ENCODE data around the gene SLC25A44. TPM values are rescaled to one million over a fixed set of nuclear protein-coding genes. Genes with fewer than 3 reads are reported as not detected.

The SLC25A44 gene
- polyA plus RNA-seq, 1 donor from 2014 or later, result 13.7 TPM

DNA sequence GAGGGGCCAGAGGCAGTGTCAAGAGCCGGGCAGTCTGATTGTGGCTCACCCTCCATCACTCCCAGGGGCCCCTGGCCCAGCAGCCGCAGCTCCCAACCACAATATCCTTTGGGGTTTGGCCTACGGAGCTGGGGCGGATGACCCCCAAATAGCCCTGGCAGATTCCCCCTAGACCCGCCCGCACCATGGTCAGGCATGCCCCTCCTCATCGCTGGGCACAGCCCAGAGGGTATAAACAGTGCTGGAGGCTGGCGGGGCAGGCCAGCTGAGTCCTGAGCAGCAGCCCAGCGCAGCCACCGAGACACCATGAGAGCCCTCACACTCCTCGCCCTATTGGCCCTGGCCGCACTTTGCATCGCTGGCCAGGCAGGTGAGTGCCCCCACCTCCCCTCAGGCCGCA lies 48.0 kb downstream of the SLC25A44 start, which contains the start of gene BGLAP:
Gene BGLAP (plus strand): TSS at position 259 of the 400 bp plus-strand sequence. CDS start 48 bp downstream, at position 307.
- H3F3A ChIP-seq (ENCODE audit: insufficient read depth, low read length, poor library complexity, severe bottlenecking), result no peaks in the 10 kb centered on the region
- H3K9me2 ChIP-seq (ENCODE audit: insufficient read depth, low read length), result no peaks in the 10 kb centered on the region
- no peaks in the 10 kb centered on the region for H3K36me3 ChIP-seq (ENCODE audit: insufficient read depth, low read length)
- TF ChIP-seq, protein P1, sequence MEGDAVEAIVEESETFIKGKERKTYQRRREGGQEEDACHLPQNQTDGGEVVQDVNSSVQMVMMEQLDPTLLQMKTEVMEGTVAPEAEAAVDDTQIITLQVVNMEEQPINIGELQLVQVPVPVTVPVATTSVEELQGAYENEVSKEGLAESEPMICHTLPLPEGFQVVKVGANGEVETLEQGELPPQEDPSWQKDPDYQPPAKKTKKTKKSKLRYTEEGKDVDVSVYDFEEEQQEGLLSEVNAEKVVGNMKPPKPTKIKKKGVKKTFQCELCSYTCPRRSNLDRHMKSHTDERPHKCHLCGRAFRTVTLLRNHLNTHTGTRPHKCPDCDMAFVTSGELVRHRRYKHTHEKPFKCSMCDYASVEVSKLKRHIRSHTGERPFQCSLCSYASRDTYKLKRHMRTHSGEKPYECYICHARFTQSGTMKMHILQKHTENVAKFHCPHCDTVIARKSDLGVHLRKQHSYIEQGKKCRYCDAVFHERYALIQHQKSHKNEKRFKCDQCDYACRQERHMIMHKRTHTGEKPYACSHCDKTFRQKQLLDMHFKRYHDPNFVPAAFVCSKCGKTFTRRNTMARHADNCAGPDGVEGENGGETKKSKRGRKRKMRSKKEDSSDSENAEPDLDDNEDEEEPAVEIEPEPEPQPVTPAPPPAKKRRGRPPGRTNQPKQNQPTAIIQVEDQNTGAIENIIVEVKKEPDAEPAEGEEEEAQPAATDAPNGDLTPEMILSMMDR (IDR thresholded peaks at IDR 0.05; ENCODE audit: poor library complexity, severe bottlenecking), result no peak
- no peak for TF ChIP-seq TAF1 (IDR thresholded peaks at IDR 0.05; ENCODE audit: low read depth)
- no peak for TF ChIP-seq EZH2 (IDR thresholded peaks at IDR 0.05; ENCODE audit: borderline replicate concordance, insufficient read depth, low read length, poor library complexity, severe bottlenecking)
- TF ChIP-seq, protein P2, sequence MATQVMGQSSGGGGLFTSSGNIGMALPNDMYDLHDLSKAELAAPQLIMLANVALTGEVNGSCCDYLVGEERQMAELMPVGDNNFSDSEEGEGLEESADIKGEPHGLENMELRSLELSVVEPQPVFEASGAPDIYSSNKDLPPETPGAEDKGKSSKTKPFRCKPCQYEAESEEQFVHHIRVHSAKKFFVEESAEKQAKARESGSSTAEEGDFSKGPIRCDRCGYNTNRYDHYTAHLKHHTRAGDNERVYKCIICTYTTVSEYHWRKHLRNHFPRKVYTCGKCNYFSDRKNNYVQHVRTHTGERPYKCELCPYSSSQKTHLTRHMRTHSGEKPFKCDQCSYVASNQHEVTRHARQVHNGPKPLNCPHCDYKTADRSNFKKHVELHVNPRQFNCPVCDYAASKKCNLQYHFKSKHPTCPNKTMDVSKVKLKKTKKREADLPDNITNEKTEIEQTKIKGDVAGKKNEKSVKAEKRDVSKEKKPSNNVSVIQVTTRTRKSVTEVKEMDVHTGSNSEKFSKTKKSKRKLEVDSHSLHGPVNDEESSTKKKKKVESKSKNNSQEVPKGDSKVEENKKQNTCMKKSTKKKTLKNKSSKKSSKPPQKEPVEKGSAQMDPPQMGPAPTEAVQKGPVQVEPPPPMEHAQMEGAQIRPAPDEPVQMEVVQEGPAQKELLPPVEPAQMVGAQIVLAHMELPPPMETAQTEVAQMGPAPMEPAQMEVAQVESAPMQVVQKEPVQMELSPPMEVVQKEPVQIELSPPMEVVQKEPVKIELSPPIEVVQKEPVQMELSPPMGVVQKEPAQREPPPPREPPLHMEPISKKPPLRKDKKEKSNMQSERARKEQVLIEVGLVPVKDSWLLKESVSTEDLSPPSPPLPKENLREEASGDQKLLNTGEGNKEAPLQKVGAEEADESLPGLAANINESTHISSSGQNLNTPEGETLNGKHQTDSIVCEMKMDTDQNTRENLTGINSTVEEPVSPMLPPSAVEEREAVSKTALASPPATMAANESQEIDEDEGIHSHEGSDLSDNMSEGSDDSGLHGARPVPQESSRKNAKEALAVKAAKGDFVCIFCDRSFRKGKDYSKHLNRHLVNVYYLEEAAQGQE (IDR thresholded peaks at IDR 0.05; ENCODE audit: borderline replicate concordance), result no peak
- no peak for TF ChIP-seq POLR2AphosphoS5 (IDR thresholded peaks at IDR 0.05)
- TF ChIP-seq SMC3 (conservative IDR thresholded peaks at IDR 0.05; ENCODE audit: poor library complexity), result no peak
- TF ChIP-seq MXI1 (conservative IDR thresholded peaks at IDR 0.05; ENCODE audit: poor library complexity, severe bottlenecking), result no peak
- TF ChIP-seq RAD21 (conservative IDR thresholded peaks at IDR 0.05), result no peak
- no peak for TF ChIP-seq EP300 (conservative IDR thresholded peaks at IDR 0.05; ENCODE audit: poor library complexity, severe bottlenecking)
- no peak within 1 kb of the TSS for H3K4me2 ChIP-seq (ENCODE audit: low read length)
- H3K27ac ChIP-seq (ENCODE audit: low read length), result no peak within 1 kb of the TSS
- no peaks in the 10 kb centered on the region for H3K9me3 ChIP-seq (ENCODE audit: low read length)
- H3K27me3 ChIP-seq (ENCODE audit: insufficient read depth, low read depth, low read length), result no peaks in the 10 kb centered on the region
- H3K79me2 ChIP-seq (replicated peaks; ENCODE audit: insufficient read depth, low read length), result no peaks in the 10 kb centered on the region
- H4K20me1 ChIP-seq (ENCODE audit: insufficient read depth), result no peaks in the 10 kb centered on the region
- no peak within 1 kb of the TSS for H3K9ac ChIP-seq (ENCODE audit: low read length)
- H3K4me3 ChIP-seq (ENCODE audit: low read length), result no peak within 1 kb of the TSS
- H2AFZ ChIP-seq (ENCODE audit: low read depth, low read length), result no peak within 1 kb of the TSS

DNA sequence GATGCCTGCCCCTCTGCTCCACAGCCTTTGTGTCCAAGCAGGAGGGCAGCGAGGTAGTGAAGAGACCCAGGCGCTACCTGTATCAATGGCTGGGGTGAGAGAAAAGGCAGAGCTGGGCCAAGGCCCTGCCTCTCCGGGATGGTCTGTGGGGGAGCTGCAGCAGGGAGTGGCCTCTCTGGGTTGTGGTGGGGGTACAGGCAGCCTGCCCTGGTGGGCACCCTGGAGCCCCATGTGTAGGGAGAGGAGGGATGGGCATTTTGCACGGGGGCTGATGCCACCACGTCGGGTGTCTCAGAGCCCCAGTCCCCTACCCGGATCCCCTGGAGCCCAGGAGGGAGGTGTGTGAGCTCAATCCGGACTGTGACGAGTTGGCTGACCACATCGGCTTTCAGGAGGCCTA lies 48.8 kb downstream of the SLC25A44 start:
- no peak overlapping the region for H3K9ac ChIP-seq (ENCODE audit: low read length)
- H3K79me2 ChIP-seq (replicated peaks; ENCODE audit: insufficient read depth, low read length), result no peaks in the 10 kb centered on the region
- H3K4me2 ChIP-seq (ENCODE audit: low read length), result no peak overlapping the region
- no peaks in the 10 kb centered on the region for H3K36me3 ChIP-seq (ENCODE audit: insufficient read depth, low read length)
- H4K20me1 ChIP-seq (ENCODE audit: insufficient read depth), result no peaks in the 10 kb centered on the region
- no peak overlapping the region for H3K4me3 ChIP-seq (ENCODE audit: low read length)
- no peaks in the 10 kb centered on the region for H3K9me2 ChIP-seq (ENCODE audit: insufficient read depth, low read length)
- no peaks in the 10 kb centered on the region for H3K27me3 ChIP-seq (ENCODE audit: insufficient read depth, low read depth, low read length)
- no peaks in the 10 kb centered on the region for H3F3A ChIP-seq (ENCODE audit: insufficient read depth, low read length, poor library complexity, severe bottlenecking)
- H2AFZ ChIP-seq (ENCODE audit: low read depth, low read length), result no peak overlapping the region
- no peak overlapping the region for H3K27ac ChIP-seq (ENCODE audit: low read length)
- H3K9me3 ChIP-seq (ENCODE audit: low read length), result no peaks in the 10 kb centered on the region
- TF ChIP-seq EZH2 (IDR thresholded peaks at IDR 0.05; ENCODE audit: borderline replicate concordance, insufficient read depth, low read length, poor library complexity, severe bottlenecking), result no peak
- no peak for TF ChIP-seq POLR2AphosphoS5 (IDR thresholded peaks at IDR 0.05)
- TF ChIP-seq EP300 (conservative IDR thresholded peaks at IDR 0.05; ENCODE audit: poor library complexity, severe bottlenecking), result no peak
- TF ChIP-seq MXI1 (conservative IDR thresholded peaks at IDR 0.05; ENCODE audit: poor library complexity, severe bottlenecking), result no peak
- TF ChIP-seq RAD21 (conservative IDR thresholded peaks at IDR 0.05), result no peak
- no peak for TF ChIP-seq TAF1 (IDR thresholded peaks at IDR 0.05; ENCODE audit: low read depth)
- TF ChIP-seq, protein P1 (IDR thresholded peaks at IDR 0.05; ENCODE audit: poor library complexity, severe bottlenecking), result no peak
- TF ChIP-seq, protein P2 (IDR thresholded peaks at IDR 0.05; ENCODE audit: borderline replicate concordance), result no peak
- no peak for TF ChIP-seq SMC3 (conservative IDR thresholded peaks at IDR 0.05; ENCODE audit: poor library complexity)
